Neuronal stem cell (in vitro differentiated cells): ENCODE results near the gene RIIAD1.
A peak's percentile ranks its signal among the peaks of the same experiment; 100 is the strongest.

Experiments
- DNase-seq: peaks from one replicate; pipeline ENCODE4 v3.0.0-alpha.2; 2013; ENCODE audit warnings: low spot score
- H2AFZ ChIP-seq: one replicate; pipeline ENCODE4 v1.6.1; 2013; ENCODE audit warnings: mild to moderate bottlenecking, low read length, inconsistent platforms
- H2AK5ac ChIP-seq: 2 replicates; pipeline ENCODE4 v1.6.1; 2013; ENCODE audit warnings: low read depth, mild to moderate bottlenecking, inconsistent platforms, low read length, moderate library complexity, mixed read lengths
- H2BK120ac ChIP-seq: 2 replicates; pipeline ENCODE4 v1.6.1; 2013; ENCODE audit warnings: low read depth, mild to moderate bottlenecking, inconsistent platforms, low read length, moderate library complexity, mixed read lengths
- H2BK12ac ChIP-seq: one replicate; pipeline ENCODE4 v1.6.1; 2013; ENCODE audit warnings: low read length, inconsistent platforms
- H2BK15ac ChIP-seq: 2 replicates; pipeline ENCODE4 v1.6.1; 2013; ENCODE audit warnings: mild to moderate bottlenecking, low read length, inconsistent platforms, mixed read lengths
- H2BK5ac ChIP-seq: one replicate; pipeline ENCODE4 v1.6.1; 2013; ENCODE audit warnings: inconsistent platforms, mild to moderate bottlenecking, low read length, moderate library complexity
- H3K14ac ChIP-seq: one replicate; pipeline ENCODE4 v1.6.1; 2013; ENCODE audit warnings: low read length, inconsistent platforms
- H3K18ac ChIP-seq: 2 replicates; pipeline ENCODE4 v1.6.1; 2013; ENCODE audit warnings: low read length, inconsistent platforms
- H3K23ac ChIP-seq: 2 replicates; pipeline ENCODE4 v1.6.1; 2013; ENCODE audit warnings: low read depth, mild to moderate bottlenecking, mixed read lengths, low read length, inconsistent platforms; ENCODE audit not compliant: poor library complexity
- H3K27ac ChIP-seq: replicated peaks from 3 replicates; pipeline ENCODE4 v1.5.1; 2013; ENCODE audit warnings: low read length, inconsistent platforms
- H3K27me3 ChIP-seq, 3 experiments: 2 replicates each; pipeline ENCODE4 v1.6.1; 2013; ENCODE audit warnings: low read length in 3 of 3, mild to moderate bottlenecking in 2 of 3, inconsistent platforms in 1 of 3, low read depth in 1 of 3, mixed read lengths in 1 of 3, moderate library complexity in 1 of 3; ENCODE audit not compliant: control insufficient read depth in 3 of 3, insufficient read depth in 3 of 3
- H3K36me3 ChIP-seq, 2 donors: replicated peaks in 1 of 2; 2 replicates each; pipeline ENCODE4 v1.6.1; 2013; ENCODE audit warnings: low read length in 2 of 2; ENCODE audit not compliant: control insufficient read depth in 2 of 2, insufficient read depth in 2 of 2
- H3K4ac ChIP-seq: 2 replicates; pipeline ENCODE4 v1.6.1; 2013; ENCODE audit warnings: inconsistent platforms, mild to moderate bottlenecking, low read length, moderate library complexity
- H3K4me1 ChIP-seq, 2 donors: 1 replicate in 1 of 2; 2 replicates in 1 of 2; pipeline ENCODE4 v1.6.1; 2013; ENCODE audit warnings: low read length in 2 of 2, low read depth in 1 of 2; ENCODE audit not compliant: control insufficient read depth in 2 of 2, insufficient read depth in 1 of 2
- H3K4me2 ChIP-seq: one replicate; pipeline ENCODE4 v1.6.1; 2013; ENCODE audit warnings: mild to moderate bottlenecking, low read length, inconsistent platforms; ENCODE audit not compliant: insufficient read depth, poor library complexity, severe bottlenecking
- H3K4me3 ChIP-seq, 2 donors: 2 replicates each; pipeline ENCODE4 v1.5.1; 2013; ENCODE audit warnings: low read length in 2 of 2, mild to moderate bottlenecking in 2 of 2, inconsistent platforms in 1 of 2, moderate library complexity in 1 of 2
- H3K79me1 ChIP-seq: one replicate; pipeline ENCODE4 v1.6.1; 2013; ENCODE audit warnings: low read depth, mild to moderate bottlenecking, inconsistent platforms, low read length, moderate library complexity
- H3K9ac ChIP-seq: one replicate; pipeline ENCODE4 v1.6.1; 2013; ENCODE audit warnings: mild to moderate bottlenecking, low read depth, low read length, inconsistent platforms; ENCODE audit not compliant: poor library complexity
- H3K9me3 ChIP-seq, 2 donors: replicated peaks in 1 of 2; 2 replicates each; pipeline versions ENCODE3 to v1.6.1; 2013; ENCODE audit warnings: low read length in 2 of 2, mild to moderate bottlenecking in 2 of 2, inconsistent platforms in 1 of 2, low read depth in 1 of 2, mixed read lengths in 1 of 2, moderate library complexity in 1 of 2; ENCODE audit not compliant: control insufficient read depth in 2 of 2, insufficient read depth in 1 of 2
- H4K8ac ChIP-seq: one replicate; pipeline ENCODE4 v1.6.1; 2013; ENCODE audit warnings: low read depth, mild to moderate bottlenecking, inconsistent platforms, low read length, moderate library complexity
- H4K91ac ChIP-seq: one replicate; pipeline ENCODE4 v1.6.1; 2013; ENCODE audit warnings: low read length, low read depth, mild to moderate bottlenecking, inconsistent platforms; ENCODE audit not compliant: poor library complexity
- WGBS, 2 donors: extraction: QIAGEN DNeasy Blood & Tissue Kit; methylation state at CpG; one replicate each; pipeline ENCODE4 v1.1.7; 2013; ENCODE audit warnings: missing lambda C conversion rate in 2 of 2, mixed read lengths in 1 of 2; ENCODE audit not compliant: insufficient read length in 2 of 2, insufficient replicate concordance in 1 of 2; ENCODE audit errors: extremely low coverage in 2 of 2; 5-methylcytosine and 5-hydroxymethylcytosine counted together

The RIIAD1 gene

DNA sequence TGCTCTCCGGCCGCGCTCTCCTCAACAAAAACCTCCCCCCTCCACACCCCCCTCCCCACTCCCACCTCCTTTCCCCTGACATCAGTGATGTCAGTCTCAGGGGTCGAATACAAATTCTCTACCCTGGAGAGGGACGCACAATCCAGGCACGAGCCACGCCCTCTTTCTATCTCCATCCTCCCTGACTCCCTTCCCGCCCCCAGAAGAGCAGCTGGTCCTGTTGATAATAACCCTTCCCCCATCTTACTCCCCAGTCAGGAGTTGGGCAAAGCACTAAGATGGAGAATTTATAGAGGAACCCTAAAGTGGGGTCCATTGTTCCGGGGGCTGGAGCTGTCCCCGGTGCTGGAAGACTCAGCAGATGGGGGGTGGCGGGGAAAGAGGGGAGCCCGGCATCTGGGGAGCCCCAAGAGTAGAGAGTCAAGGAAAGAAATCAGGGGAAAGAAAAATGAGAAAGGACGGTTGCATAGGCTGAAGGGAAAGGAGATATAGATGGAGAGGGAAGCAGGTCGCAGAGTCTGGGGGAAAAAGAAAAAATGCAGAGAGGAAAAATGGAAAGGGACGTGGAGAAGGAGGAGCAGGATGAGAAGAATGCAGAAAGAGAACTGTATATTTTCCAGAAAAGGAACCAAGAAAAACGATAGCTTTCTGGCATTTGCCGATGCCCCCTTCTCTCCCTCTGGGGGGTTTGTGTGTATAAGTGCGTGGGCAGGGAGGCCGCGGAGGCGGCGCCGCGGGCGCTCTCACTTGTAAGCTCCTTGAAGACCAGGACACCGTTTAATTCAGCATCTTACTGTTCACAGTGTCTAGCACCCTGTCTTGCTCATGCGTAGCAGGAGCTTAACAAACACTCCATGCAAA is 4.3 kb upstream of the RIIAD1 start, which contains the start of gene CELF3:
CELF3 (minus strand) TSS at position 33 of the 861 bp plus-strand sequence. CDS start 783 bp downstream, outside the sequence.
- Histone ChIP-seq H3K4ac (no peak within 1 kb of the TSS), H3K4me1 (peaks cover 31 to 38% of the 10 kb centered on the region in 2 donors), H3K9me3 (peaks cover 0 to 5% of the 10 kb centered on the region in 2 donors), H3K14ac (no peak within 1 kb of the TSS), H2AK5ac (no peak within 1 kb of the TSS), H3K18ac (peak within 1 kb of the TSS; percentile 95), H3K36me3 (peaks cover 0 to 1% of the 10 kb centered on the region in 2 donors), H4K91ac (no peak within 1 kb of the TSS), H3K4me2 (peak within 1 kb of the TSS; percentile 72), H3K79me1 (no peaks in the 10 kb centered on the region), H3K9ac (no peak within 1 kb of the TSS), H2BK120ac (no peak within 1 kb of the TSS), H2BK15ac (no peak within 1 kb of the TSS), H2AFZ (peak within 1 kb of the TSS; percentile 43), H3K23ac (no peak within 1 kb of the TSS), H3K27me3 (peaks cover 0 to 55% (median 6%) of the 10 kb centered on the region in 3 experiments), H2BK5ac (peak within 1 kb of the TSS; percentile 83), H3K4me3 (peak within 1 kb of the TSS; percentile 44 to 77), H3K27ac (peak within 1 kb of the TSS; percentile 94), H4K8ac (no peak within 1 kb of the TSS), H2BK12ac (no peak within 1 kb of the TSS)
- no CpG with 5 or more reads among the region's 27 CpGs for WGBS, 2 donors
- peak; percentile 78 for DNase-seq

DNA sequence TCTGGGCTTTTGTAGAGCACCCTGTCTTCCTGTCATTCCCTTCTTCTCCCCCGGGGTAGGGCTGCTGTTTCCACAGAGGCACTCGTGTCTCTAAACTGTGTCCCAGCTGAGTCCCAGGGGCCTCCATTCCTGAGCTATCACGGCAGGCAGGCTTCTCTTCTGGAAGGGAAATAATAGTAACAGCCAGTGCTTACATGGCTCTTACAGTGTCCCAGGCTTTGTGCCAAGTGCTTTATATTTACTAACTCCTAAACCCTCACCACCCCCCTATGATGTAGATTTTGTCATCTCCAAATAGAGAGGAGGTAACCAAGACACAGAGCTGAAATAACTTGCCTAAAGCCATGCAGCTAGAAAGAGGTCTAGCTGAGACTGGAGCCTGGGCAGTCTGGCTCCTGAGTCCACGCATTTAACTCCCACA is 3.3 kb upstream of the RIIAD1 start:
- H2AFZ ChIP-seq, result no peak overlapping the region
- no peak overlapping the region for H3K9ac ChIP-seq
- no peaks in the 10 kb centered on the region for H3K36me3 ChIP-seq
- no peak overlapping the region for H3K4me2 ChIP-seq
- no peak overlapping the region for H3K23ac ChIP-seq
- H4K91ac ChIP-seq, result no peak overlapping the region
- no peaks in the 10 kb centered on the region for H3K79me1 ChIP-seq
- H3K4me3 ChIP-seq, result no peak overlapping the region
- H3K18ac ChIP-seq, result no peak overlapping the region
- H3K9me3 ChIP-seq, result peaks cover 0 to 5% of the 10 kb centered on the region in 2 donors
- H3K4me1 ChIP-seq, result peaks cover 31 to 38% of the 10 kb centered on the region in 2 donors
- no CpG with 5 or more reads among the region's 4 CpGs for WGBS, 2 donors
- no peak overlapping the region for H3K27ac ChIP-seq
- H2BK120ac ChIP-seq, result no peak overlapping the region
- H3K14ac ChIP-seq, result no peak overlapping the region
- DNase-seq, result no peak
- no peak overlapping the region for H2AK5ac ChIP-seq
- H3K4ac ChIP-seq, result no peak overlapping the region
- peaks cover 0 to 65% (median 14%) of the 10 kb centered on the region in 3 experiments for H3K27me3 ChIP-seq
- H2BK15ac ChIP-seq, result no peak overlapping the region
- no peak overlapping the region for H4K8ac ChIP-seq
- H2BK5ac ChIP-seq, result no peak overlapping the region
- no peak overlapping the region for H2BK12ac ChIP-seq

DNA sequence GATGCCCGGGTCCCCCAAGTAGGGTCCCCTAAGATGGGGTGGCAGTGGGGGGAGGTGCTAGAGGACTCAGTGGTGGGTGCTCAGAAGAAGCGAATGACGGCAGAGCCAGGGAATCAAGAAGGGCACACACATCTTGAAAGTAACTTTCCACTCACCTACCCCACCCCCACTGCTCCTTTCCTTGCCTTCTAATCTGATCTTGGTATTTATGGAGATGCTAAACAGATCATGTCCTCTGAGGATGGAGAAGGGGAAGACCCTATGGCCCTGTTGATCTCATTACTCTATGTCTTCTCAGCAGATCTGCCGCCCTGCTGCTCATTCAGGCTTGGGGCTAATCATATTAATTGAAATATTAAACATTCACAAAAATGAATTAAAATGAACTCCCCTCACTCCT is 2.7 kb upstream of the RIIAD1 start:
- H3K36me3 ChIP-seq, result no peaks in the 10 kb centered on the region
- DNase-seq, result no peak
- H3K23ac ChIP-seq, result no peak overlapping the region
- peaks cover 0 to 68% (median 14%) of the 10 kb centered on the region in 3 experiments for H3K27me3 ChIP-seq
- H2AFZ ChIP-seq, result no peak overlapping the region
- peaks cover 0 to 5% of the 10 kb centered on the region in 2 donors for H3K9me3 ChIP-seq
- no peak overlapping the region for H2BK12ac ChIP-seq
- H3K4me1 ChIP-seq, result peaks cover 31 to 38% of the 10 kb centered on the region in 2 donors
- no peak overlapping the region for H2AK5ac ChIP-seq
- no peak overlapping the region for H3K14ac ChIP-seq
- H3K4ac ChIP-seq, result no peak overlapping the region
- no peak overlapping the region for H3K4me3 ChIP-seq
- no peak overlapping the region for H2BK15ac ChIP-seq
- no peaks in the 10 kb centered on the region for H3K79me1 ChIP-seq
- no peak overlapping the region for H3K4me2 ChIP-seq
- H3K27ac ChIP-seq, result no peak overlapping the region
- H4K8ac ChIP-seq, result no peak overlapping the region
- H2BK120ac ChIP-seq, result no peak overlapping the region
- no CpG with 5 or more reads among the region's 4 CpGs for WGBS, 2 donors
- no peak overlapping the region for H3K9ac ChIP-seq
- no peak overlapping the region for H2BK5ac ChIP-seq
- no peak overlapping the region for H3K18ac ChIP-seq
- no peak overlapping the region for H4K91ac ChIP-seq

GRCh38 chr1:151720125-151720524 is 1.2 kb upstream of the RIIAD1 start:
- Histone ChIP-seq H3K27ac (no peak overlapping the region), H3K79me1 (no peaks in the 10 kb centered on the region), H2AFZ (no peak overlapping the region), H3K23ac (no peak overlapping the region), H3K36me3 (no peaks in the 10 kb centered on the region), H3K9ac (no peak overlapping the region), H3K4me2 (no peak overlapping the region), H2AK5ac (no peak overlapping the region), H3K4me3 (no peak overlapping the region), H3K18ac (no peak overlapping the region), H3K4me1 (peaks cover 27 to 34% of the 10 kb centered on the region in 2 donors), H2BK120ac (no peak overlapping the region), H3K4ac (no peak overlapping the region), H3K27me3 (peaks cover 0 to 73% (median 14%) of the 10 kb centered on the region in 3 experiments), H2BK15ac (no peak overlapping the region), H4K8ac (no peak overlapping the region), H3K14ac (no peak overlapping the region), H2BK5ac (no peak overlapping the region), H3K9me3 (peaks cover 0 to 5% of the 10 kb centered on the region in 2 donors), H2BK12ac (no peak overlapping the region), H4K91ac (no peak overlapping the region)
- no CpG with 5 or more reads among the region's 1 CpG for WGBS, 2 donors
- no peak for DNase-seq
